Ishikawa (cell line): ENCODE data around the gene TUBGCP3.

ENCODE experiments used
- CEBPB ChIP-seq: IDR thresholded peaks from 2 replicates; pipeline ENCODE4 v1.6.1; 2012
- EGR1 ChIP-seq: IDR thresholded peaks from 2 replicates; pipeline ENCODE4 v1.6.1; 2012
- EP300 ChIP-seq: IDR thresholded peaks from 2 replicates; pipeline ENCODE4 v1.6.1; 2012; ENCODE audit warnings: borderline replicate concordance
- FOXM1 ChIP-seq: IDR thresholded peaks from 2 replicates; pipeline ENCODE4 v1.6.1; 2012; ENCODE audit warnings: low read depth, borderline replicate concordance
- MAX ChIP-seq: IDR thresholded peaks from 2 replicates; pipeline ENCODE4 v1.6.1; 2012
- NFIC ChIP-seq: IDR thresholded peaks from 2 replicates; pipeline ENCODE4 v1.6.1; 2012
- RAD21 ChIP-seq: IDR thresholded peaks from 2 replicates; pipeline ENCODE4 v1.6.1; 2012; ENCODE audit warnings: low read depth
- REST ChIP-seq: IDR thresholded peaks from 2 replicates; pipeline ENCODE4 v1.6.1; 2012; ENCODE audit warnings: low read depth, mild to moderate bottlenecking
- TAF1 ChIP-seq: IDR thresholded peaks from 2 replicates; pipeline ENCODE4 v1.6.1; 2012; ENCODE audit warnings: low read depth, mild to moderate bottlenecking
- TEAD4 ChIP-seq: IDR thresholded peaks from 2 replicates; pipeline ENCODE4 v1.6.1; 2012
- YY1 ChIP-seq: IDR thresholded peaks from 2 replicates; pipeline ENCODE4 v1.6.1; 2012; ENCODE audit warnings: low read depth
- ZBTB7A ChIP-seq: IDR thresholded peaks from 2 replicates; pipeline ENCODE4 v1.6.1; 2012; ENCODE audit warnings: low read depth
- TF ChIP-seq, protein P1 (sequence below): IDR thresholded peaks from 2 replicates; pipeline ENCODE4 v1.6.1; 2012

DNA sequence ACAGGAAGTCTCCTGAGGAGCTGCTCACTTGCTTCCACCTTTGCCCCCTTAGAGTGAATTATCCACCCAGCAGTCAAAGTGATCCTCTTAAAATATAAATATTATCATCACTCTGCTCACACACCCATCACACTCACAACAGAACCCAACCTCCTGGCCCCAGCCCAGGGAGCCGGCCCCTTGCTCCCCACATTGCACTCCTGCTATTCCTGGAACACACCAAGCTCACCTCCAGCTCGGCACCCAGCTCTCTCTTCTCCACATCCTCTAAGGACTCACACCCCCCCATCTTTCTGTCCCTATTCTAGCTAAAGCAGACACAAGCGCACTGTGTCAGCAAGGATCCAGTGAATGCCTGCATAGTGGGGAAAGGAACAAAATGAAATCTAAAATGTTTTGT lies 7.0 kb downstream of the TUBGCP3 start:
- no peak for TF ChIP-seq EP300
- TF ChIP-seq FOXM1 = no peak
- no peak for TF ChIP-seq ZBTB7A
- TF ChIP-seq EGR1 = no peak
- TF ChIP-seq CEBPB = no peak
- no peak for TF ChIP-seq NFIC
- TF ChIP-seq YY1 = no peak
- no peak for TF ChIP-seq TEAD4
- TF ChIP-seq, protein P1, sequence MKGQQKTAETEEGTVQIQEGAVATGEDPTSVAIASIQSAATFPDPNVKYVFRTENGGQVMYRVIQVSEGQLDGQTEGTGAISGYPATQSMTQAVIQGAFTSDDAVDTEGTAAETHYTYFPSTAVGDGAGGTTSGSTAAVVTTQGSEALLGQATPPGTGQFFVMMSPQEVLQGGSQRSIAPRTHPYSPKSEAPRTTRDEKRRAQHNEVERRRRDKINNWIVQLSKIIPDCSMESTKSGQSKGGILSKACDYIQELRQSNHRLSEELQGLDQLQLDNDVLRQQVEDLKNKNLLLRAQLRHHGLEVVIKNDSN = no peak
- no peak for TF ChIP-seq MAX
- no peak for TF ChIP-seq TAF1
- no peak for TF ChIP-seq RAD21
- TF ChIP-seq REST = no peak
